ENCODE results near the gene KCNIP3. TPM values are rescaled to one million over a fixed set of nuclear protein-coding genes. Genes with fewer than 3 reads are reported as not detected.

Gene KCNIP3
- total RNA-seq, 1 donor from 2014 or later, result 3.9 TPM

DNA sequence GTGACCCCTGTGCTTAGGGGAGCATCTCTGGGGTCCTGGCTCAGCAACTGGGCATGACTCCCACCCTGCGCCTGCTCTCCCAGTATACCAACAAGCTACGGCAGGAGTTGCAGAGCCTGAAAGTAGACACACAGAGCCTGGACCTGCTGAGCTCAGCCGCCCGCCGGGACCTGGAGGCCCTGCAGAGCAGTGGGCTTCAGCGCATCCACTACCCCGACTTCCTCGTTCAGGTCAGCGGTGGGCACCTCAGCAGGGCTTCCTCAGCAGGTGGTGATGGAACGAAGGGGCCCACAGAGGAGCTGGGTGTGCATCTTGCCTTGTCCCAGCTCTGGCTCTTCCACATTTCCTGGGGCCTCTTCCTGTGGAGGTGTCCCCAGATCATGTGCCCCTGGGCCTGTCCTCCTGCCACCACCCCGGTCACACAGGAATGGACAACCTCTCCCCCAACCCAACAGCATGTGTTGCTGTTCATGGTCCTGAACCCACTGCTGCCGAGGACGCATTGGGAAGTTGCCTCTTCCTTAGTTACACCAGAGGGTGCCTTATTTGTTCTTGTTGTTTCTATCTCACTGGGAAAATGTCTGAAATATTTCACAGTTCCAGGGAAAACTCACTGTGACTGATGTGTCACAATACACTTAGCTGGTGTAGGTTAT, 12.1 kb upstream of the KCNIP3 start:
- H3K4me3 ChIP-seq (ENCODE audit: low read depth, low read length), result no peak overlapping the region
- TF ChIP-seq, protein P1, sequence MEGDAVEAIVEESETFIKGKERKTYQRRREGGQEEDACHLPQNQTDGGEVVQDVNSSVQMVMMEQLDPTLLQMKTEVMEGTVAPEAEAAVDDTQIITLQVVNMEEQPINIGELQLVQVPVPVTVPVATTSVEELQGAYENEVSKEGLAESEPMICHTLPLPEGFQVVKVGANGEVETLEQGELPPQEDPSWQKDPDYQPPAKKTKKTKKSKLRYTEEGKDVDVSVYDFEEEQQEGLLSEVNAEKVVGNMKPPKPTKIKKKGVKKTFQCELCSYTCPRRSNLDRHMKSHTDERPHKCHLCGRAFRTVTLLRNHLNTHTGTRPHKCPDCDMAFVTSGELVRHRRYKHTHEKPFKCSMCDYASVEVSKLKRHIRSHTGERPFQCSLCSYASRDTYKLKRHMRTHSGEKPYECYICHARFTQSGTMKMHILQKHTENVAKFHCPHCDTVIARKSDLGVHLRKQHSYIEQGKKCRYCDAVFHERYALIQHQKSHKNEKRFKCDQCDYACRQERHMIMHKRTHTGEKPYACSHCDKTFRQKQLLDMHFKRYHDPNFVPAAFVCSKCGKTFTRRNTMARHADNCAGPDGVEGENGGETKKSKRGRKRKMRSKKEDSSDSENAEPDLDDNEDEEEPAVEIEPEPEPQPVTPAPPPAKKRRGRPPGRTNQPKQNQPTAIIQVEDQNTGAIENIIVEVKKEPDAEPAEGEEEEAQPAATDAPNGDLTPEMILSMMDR (conservative IDR thresholded peaks at IDR 0.05; ENCODE audit: low read depth, low read length), result no peak
- DNase-seq (ENCODE audit: low read depth), result no peak

DNA sequence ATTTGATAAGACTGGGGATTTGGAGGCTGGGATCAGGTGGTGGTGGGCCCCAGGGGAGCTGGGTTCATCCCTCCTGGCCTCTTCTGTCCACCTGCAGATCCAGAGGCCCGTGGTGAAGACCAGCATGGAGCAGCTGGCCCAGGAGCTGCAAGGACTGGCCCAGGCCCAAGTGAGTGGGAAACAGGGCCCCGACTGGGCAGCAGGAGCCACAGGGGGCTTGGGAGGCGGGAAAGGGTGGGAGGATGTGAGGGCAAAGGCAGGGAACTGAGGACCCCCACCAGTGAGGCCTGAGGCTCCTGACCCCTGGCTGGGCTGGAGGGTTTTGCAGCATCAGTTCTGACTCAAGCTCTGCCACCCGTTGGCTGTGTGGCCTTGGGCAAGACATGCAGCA, 11.6 kb upstream of the KCNIP3 start:
- no peak for DNase-seq (ENCODE audit: low read depth)
- TF ChIP-seq, protein P1 (conservative IDR thresholded peaks at IDR 0.05; ENCODE audit: low read depth, low read length), result no peak
- no peak overlapping the region for H3K4me3 ChIP-seq (ENCODE audit: low read depth, low read length)

DNA sequence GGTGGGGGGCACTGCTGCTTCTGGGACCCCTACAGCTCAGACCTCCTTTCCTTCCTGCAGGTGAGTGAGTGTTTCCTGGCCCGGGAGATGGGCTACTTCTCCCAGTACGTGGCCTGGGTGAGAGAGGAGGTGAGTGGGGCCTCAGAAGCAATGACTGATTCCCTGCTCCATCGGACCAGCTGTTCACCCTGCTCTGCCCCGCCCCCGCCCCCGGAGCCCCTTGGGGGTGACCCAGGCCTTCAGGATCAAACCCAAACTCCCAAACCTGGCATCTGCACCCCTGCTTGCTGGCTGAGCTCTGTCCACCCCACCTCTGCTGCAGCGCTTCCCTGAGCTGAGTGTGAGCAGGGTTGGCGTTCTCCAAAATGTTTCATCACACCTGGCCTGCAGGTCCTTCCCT, 9.8 kb upstream of the KCNIP3 start:
- TF ChIP-seq, protein P1 (conservative IDR thresholded peaks at IDR 0.05; ENCODE audit: low read depth, low read length), result no peak
- H3K4me3 ChIP-seq (ENCODE audit: low read depth, low read length), result no peak overlapping the region
- DNase-seq (ENCODE audit: low read depth), result no peak

DNA sequence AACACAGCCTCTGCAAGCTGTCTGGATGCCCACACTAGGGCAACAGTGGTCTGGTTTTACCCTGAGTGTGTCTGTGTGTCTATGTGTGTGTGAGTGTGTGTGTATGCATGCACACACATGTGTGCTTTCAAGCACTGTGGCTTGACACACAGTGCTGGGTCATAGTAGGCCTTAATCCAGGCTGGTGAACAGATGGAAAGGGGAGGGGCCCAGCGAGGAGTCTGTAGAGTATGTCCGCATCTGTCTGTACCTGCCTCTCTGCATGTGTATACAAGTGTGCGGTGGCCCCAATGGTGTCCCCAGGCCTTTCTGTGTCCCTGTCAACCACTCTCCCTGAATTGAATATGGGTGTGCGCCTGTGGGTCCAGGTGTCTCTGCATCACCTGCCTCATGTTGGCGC, 9.3 kb upstream of the KCNIP3 start:
- TF ChIP-seq, protein P1 (conservative IDR thresholded peaks at IDR 0.05; ENCODE audit: low read depth, low read length), result no peak
- DNase-seq (ENCODE audit: low read depth), result no peak
- H3K4me3 ChIP-seq (ENCODE audit: low read depth, low read length), result no peak overlapping the region

DNA sequence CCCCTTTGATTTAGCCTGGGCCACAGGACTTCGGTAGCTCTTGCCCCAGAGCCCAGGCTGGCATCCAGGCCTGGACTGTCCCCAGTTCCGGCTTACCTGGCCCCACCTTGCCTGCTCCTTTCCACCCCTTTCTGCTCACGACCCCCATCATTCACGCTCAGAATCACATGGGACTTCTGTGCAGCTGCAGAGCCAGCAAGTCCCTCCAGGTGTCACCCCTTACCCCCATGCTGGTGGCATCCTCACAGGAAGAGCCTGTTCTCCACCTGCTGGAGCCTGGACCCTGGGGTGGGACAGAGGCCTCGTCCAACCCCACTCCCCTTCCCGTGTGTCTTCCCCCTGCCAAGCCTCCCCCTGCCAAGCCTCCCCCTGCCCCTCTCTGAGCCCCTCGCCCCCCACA, 7.9 kb upstream of the KCNIP3 start:
- no peak overlapping the region for H3K4me3 ChIP-seq (ENCODE audit: low read depth, low read length)
- no peak for DNase-seq (ENCODE audit: low read depth)
- TF ChIP-seq, protein P1 (conservative IDR thresholded peaks at IDR 0.05; ENCODE audit: low read depth, low read length), result peak; percentile 46

DNA sequence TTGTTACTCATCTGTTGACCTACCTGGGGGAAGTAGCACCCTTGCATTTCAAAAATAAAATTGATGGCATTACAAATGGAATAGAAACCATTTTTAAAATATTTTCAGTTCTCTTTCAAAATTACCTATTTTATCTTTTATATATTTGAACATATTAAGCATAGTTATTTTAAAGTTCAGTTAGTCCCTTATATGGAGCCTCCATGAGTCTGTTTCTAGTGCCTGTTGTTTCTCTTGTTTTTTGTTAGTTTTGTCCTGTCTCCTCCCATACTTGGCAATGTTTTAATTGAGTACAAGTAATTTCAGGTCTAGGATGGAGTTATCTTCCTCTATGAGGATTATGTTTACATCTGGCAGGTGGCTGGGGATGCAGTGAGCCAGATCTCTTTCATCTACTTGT, 5.9 kb upstream of the KCNIP3 start:
- DNase-seq (ENCODE audit: low read depth), result no peak
- TF ChIP-seq, protein P1 (conservative IDR thresholded peaks at IDR 0.05; ENCODE audit: low read depth, low read length), result no peak
- H3K4me3 ChIP-seq (ENCODE audit: low read depth, low read length), result no peak overlapping the region

DNA sequence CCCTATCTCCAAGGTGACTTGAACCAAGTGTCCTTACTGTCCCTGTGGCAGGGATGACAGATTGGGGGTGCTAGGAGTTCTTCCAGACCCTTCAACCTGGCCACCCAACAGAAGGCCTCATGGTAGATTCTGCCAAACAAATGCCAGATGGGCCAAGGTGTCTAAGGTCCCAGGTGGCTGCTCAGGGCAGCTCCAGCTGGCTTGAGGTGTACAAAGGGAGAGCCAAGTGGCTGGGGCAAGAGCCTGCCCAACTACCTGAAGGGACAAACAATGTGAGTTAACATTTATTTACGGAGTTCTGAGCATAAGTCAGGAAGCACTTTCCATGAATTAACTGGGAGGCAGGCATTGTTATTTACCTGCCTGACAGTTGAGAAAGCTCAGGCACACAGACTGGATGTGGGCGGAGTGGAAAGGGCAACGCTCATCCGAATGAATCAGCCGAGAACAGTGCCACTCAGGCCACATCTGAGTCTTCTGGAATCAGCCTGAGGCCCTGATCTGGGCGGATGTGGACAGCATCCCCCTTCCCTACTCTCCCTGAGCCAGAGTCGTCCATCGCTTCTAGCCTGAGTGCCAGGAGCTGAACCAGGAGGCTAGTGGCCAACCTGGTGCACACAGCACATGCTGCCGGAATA, 4.4 kb upstream of the KCNIP3 start:
- no peak overlapping the region for H3K4me3 ChIP-seq (ENCODE audit: low read depth, low read length)
- DNase-seq (ENCODE audit: low read depth), result no peak
- TF ChIP-seq, protein P1 (conservative IDR thresholded peaks at IDR 0.05; ENCODE audit: low read depth, low read length), result no peak

All from epithelial cell of proximal tubule (primary cell).